ENCODE results near the gene CBX5. TPM values are rescaled to one million over a fixed set of nuclear protein-coding genes. Genes with fewer than 3 reads are reported as not detected.

Gene CBX5
- total and polyA plus RNA-seq, 9 of the 15 experiments (the other 6 are each of a cell fraction or from before 2014, with no cell fraction given), result 32.6 to 102 (median 59.2) TPM

- TF ChIP-seq ARID2 (IDR thresholded peaks at IDR 0.05) (no peak; the same call in 1 of the 2 replicates), XRCC5 (IDR thresholded peaks at IDR 0.05; ENCODE audit: low read depth, low read length) (no peak), ZNF316 (IDR thresholded peaks at IDR 0.05) (no peak), ZNF586 (CRISPR knock-in tag; conservative IDR thresholded peaks at IDR 0.05) (no peak; the same call in 1 of the 2 replicates), MTA1 (IDR thresholded peaks at IDR 0.05; ENCODE audit: borderline replicate concordance) (no peak), MCM2 (IDR thresholded peaks at IDR 0.05; ENCODE audit: low read depth) (no peak), GATAD2A (IDR thresholded peaks at IDR 0.05) (no peak), CEBPG (CRISPR knock-in tag; IDR thresholded peaks at IDR 0.05) (no peak), CEBPG (tag; conservative IDR thresholded peaks at IDR 0.05 in 1 of 2, IDR thresholded peaks at IDR 0.05 in 1 of 2) (no peak), THRB (CRISPR knock-in tag; conservative IDR thresholded peaks at IDR 0.05) (no peak), ZFP36 (IDR thresholded peaks at IDR 0.05; ENCODE audit: low read depth, low read length, partially characterized antibody) (no peak), ZFP1 (CRISPR knock-in tag; IDR thresholded peaks at IDR 0.05) (no peak), EP400 (IDR thresholded peaks at IDR 0.05) (no peak), SOX6 (IDR thresholded peaks at IDR 0.05) (no peak), FOXP1 (CRISPR knock-in tag; IDR thresholded peaks at IDR 0.05) (0 out of 2 replicates have a peak, but pooled peaks have one; percentile 70), DLX4 (CRISPR knock-in tag; IDR thresholded peaks at IDR 0.05) (no peak), ID3 (CRISPR knock-in tag; IDR thresholded peaks at IDR 0.05) (no peak), ID3 (tag; IDR thresholded peaks at IDR 0.05) (no peak), MYC (IDR thresholded peaks at IDR 0.05; ENCODE audit: low read depth, low read length) (no peak), MYC (CRISPR knock-in tag; IDR thresholded peaks at IDR 0.05; ENCODE audit: borderline replicate concordance, low read depth) (no peak), IRF9 (tag; IDR thresholded peaks at IDR 0.05) (no peak)
- TF ChIP-seq, protein P1, sequence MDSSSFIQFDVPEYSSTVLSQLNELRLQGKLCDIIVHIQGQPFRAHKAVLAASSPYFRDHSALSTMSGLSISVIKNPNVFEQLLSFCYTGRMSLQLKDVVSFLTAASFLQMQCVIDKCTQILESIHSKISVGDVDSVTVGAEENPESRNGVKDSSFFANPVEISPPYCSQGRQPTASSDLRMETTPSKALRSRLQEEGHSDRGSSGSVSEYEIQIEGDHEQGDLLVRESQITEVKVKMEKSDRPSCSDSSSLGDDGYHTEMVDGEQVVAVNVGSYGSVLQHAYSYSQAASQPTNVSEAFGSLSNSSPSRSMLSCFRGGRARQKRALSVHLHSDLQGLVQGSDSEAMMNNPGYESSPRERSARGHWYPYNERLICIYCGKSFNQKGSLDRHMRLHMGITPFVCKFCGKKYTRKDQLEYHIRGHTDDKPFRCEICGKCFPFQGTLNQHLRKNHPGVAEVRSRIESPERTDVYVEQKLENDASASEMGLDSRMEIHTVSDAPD (CRISPR knock-in tag; IDR thresholded peaks at IDR 0.05), result no peak
- TF ChIP-seq, protein P2, sequence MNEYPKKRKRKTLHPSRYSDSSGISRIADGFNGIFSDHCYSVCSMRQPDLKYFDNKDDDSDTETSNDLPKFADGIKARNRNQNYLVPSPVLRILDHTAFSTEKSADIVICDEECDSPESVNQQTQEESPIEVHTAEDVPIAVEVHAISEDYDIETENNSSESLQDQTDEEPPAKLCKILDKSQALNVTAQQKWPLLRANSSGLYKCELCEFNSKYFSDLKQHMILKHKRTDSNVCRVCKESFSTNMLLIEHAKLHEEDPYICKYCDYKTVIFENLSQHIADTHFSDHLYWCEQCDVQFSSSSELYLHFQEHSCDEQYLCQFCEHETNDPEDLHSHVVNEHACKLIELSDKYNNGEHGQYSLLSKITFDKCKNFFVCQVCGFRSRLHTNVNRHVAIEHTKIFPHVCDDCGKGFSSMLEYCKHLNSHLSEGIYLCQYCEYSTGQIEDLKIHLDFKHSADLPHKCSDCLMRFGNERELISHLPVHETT (CRISPR knock-in tag; conservative IDR thresholded peaks at IDR 0.05 in 1 of 2, IDR thresholded peaks at IDR 0.05 in 1 of 2), result no peak
- TF ChIP-seq, protein P3, sequence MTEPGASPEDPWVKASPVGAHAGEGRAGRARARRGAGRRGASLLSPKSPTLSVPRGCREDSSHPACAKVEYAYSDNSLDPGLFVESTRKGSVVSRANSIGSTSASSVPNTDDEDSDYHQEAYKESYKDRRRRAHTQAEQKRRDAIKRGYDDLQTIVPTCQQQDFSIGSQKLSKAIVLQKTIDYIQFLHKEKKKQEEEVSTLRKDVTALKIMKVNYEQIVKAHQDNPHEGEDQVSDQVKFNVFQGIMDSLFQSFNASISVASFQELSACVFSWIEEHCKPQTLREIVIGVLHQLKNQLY (CRISPR knock-in tag; conservative IDR thresholded peaks at IDR 0.05), result no peak
These were observed 693 bp downstream of the CBX5 start (continued) for GRCh38 chr12:54279227-54279631.
